ENCODE data around the gene DNAJA3.

DNAJA3 gene

DNA sequence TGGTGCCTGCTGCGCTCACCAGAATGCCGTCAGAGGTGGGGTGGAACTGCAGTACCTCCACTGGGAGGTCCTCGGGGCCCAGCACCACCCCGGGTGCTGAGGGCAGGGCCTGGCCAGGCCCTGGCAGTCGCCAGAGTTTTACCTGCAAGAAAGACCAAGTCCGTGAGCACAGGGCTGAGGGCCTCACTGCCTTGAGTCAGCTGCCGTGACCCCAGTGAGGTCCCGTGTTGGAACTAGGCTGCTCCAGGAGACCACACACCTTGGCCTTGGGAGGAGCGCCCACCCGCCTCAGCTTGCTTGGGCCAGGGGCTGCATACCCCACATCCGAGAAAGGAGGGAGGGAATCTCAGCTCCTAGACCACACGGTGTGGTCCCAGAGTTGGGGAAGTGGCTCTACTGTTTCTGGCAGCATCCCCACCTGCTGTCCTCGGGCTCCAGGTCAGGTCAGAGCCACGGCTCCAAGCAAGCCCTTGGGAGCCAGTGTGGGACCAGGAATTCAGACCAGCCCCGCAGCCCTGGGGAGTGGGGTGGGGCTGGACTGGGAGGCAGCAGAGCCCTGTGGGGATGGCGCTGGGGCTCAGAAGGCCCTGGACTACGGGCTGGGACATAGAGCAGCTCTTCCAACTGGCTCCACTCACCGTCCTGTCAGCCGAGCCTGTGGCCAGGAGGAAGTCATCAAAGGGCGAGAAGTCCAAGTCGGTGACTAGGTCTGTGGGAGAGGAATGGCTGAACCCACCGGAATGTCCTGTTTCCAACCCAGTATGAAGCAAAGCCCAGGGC is 17.9 kb upstream of the DNAJA3 start:
- no peak for DNase-seq

DNA sequence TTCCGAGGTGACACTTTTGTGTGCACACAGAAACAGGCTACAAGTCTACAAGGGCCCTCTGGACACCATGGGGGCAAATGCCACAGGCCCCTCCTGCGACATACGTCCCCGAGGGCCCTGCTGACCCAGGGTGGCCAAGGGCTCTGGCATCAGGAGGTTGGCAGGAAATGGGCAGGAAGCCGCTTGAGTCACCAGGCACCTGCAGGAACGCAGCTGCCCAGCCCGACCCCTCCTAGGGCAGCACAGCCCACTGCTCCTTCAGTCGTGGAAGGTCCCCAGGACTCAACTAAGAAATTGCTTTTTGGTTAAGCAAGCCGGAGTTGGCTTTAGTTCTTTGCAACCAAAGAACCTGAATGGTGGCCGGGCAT is 17.4 kb upstream of the DNAJA3 start:
- DNase-seq: no peak

DNA sequence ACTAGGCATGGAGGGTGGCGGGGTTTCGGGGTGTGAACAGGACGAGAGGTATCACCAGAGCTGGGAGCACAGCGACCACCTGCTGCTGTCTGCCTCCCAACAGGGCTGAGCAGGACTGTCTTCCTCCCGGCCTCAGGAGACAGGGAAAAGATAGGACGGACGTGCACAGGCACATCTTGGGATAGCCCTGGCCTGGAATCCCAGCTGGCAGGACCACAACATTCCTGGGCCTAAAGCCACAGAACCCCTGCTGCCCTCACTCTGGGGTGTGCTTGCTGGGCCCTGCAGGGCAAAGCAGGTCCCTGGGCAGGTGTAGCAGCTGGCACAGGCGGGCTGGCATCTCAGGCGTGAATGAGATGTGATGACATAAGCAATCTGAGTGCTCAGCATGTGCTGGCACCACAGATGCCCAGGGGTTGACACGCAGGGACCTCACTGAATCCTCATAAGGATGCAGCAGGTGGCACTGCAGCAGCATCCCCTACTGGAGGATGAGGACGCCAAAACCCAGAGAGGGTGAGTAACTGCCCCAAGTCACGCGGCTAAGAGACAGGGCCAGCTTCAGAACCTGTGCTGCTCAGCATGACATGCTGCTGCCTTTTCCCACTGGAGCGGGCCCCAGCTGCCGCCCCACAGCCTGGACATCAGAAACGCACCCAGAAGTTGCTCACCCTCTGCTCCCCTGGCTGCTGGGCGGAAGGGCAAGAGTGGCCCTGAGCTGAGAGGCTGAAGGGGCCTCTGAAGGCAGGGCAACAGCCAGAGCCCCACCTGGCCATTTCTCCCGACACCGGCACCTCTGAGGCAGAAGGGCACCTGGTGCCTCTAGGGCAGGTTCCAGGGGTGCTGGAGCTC is 16.4 kb upstream of the DNAJA3 start:
- DNase-seq: no peak

DNA sequence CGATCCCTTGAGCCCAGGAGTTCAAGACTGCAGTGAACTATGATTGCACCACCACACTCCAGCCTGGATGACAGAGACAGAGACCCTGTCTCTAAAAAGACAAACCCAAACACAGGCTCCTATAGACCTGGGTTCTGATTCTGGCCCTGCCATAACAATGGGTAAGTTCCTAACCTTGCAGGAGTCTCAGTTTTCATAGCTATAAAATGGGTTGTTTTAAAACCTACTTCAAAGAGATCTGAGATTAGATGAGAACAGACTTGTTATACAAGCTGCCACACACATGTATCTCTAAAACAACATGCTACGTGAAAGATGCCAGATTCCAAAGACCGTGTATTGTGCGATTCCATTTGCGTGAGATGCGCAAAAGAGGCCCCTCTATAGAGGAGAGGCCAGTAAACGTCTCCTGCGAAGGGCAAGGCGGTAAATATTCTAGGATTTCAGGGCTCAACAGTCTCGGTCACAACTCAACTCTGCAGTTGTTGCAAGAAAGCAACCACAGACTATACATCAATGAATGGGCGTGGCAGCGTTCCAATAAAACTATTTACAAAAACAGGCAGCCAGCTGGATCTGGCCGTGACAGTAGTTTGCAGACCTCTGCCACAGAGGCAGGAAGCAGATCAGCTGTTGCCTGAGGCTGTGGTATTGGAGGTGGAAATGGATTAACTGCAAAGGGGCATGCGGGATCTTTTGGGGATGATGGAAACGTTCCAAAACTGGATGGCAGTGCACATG is 15.2 kb upstream of the DNAJA3 start:
- DNase-seq: no peak

DNA sequence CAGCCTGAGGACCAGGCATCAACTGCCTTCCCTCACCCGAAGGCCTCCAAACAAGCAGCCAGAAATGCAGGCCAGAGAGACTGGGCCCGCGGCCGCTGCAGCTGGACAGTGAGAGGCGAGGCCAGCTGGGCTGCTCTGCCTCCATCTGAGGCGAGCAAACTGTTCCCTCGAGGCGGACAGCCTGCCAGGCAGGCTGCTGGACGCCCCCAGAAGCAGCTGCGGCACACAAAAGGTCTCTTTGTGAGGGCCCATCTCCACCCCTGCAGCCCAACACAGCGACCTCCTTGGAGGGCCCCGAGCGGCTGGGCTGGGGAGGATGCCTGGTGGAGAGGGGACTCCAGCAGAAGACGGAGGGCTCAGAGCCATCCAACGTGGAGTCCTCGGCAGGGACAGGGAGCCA is 14.0 kb upstream of the DNAJA3 start:
- DNase-seq: no peak

DNA sequence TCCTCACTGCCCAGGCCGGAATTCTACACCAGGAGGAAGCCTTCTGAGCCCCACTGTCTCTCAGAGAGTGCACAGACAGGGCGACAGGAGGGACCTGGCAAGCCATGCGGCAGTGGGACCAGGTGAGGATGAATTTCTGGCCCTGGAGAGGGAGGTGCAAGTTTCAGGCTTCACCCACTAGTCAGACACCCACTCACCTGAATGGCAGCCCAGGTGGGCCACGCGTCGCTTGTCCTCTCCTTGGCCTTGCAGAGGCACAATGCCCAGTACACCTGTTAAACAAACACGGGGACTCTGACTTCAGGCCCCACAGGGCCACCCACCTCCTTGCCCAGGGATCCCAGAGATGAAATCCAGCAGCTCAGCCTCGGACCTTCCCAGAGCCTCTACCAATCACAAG is 13.5 kb upstream of the DNAJA3 start:
- DNase-seq: no peak

DNA sequence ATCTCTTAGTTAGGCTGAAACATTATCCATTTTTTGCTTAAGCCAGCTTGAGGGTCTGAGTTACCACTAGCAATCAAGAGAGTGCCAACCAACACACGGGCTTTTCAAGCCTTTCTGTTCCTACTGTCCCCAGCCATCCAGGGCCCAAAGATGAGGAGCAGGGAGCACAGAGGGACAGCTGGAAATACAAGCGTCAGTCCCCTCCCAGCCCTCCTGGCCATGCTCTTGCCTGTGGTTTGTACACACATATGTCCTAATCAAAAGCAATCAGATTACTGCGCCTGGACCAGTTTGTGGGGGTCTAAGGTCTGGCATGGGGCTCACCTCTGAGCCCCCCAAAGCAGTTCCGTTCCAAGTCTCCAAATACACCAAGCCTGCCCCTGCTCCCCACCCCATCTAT is 12.8 kb upstream of the DNAJA3 start:
- DNase-seq: no peak

DNA sequence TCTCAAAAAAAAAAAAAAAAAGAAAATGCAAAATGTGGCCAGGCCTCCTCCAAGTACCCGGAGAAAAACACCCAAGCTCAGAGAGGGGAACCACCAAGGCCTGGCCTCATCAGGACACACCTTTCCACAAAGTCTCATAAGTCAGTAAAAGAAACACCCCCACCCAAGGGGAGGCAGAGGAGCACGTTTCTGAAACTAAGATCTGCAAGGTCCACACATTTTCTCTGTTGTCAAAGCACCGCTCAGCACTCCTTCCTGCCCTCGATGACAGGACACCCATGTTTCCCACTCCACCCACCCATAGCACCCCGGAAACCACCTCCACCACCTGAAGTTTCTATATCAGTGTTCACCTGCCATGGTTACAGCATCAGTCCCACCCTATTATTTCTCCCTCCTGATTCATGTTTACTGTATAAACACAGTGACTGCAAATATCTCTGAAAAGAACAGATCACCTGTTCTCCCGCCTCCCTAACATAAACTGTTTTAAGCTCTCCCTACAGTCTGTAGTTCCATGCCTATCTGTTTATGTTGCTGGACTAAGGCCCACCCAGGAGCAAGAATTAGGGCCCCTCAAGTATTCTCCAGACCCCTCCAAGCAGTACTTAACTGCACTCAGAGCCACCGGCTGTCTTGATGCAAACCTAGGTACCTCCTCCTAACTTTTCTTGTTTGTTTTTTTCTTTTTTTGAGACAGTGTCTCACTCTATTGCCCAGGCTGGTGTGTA is 11.3 kb upstream of the DNAJA3 start:
- no peak for DNase-seq

DNA sequence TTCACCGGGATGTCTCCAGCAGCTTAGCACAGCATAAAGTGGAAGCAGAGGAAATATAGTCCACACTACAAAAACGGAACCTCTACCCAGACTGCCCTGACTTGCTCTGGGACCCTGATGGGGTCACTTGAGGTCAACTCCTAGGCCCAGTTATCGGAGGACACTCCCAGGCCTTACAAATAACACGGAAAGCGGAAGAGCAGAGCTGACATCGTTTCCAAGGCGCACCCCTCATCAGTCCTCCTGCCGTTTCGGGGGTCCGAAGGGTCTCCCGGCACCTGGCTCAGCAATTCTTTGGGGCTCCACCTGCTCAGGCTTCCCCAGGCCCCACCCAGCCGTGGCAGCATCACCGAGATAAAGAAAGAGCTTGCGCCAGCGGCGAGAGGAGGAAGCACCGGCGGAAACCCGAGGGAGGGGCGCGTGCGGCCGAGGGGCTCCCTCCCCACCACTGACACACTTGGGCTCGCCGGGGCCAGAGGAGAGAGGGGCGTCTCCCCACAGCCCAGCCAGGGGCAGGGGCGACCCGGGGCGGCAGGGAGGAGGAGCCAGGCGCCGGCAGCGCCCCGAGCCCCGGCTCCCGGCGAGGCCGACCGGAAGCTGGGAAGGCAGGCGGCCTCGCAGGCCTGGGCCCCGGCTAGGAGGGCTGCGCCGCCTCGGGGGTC is 10.0 kb upstream of the DNAJA3 start:
- DNase-seq: peak; percentile 86 to 91 (median 89)

DNA sequence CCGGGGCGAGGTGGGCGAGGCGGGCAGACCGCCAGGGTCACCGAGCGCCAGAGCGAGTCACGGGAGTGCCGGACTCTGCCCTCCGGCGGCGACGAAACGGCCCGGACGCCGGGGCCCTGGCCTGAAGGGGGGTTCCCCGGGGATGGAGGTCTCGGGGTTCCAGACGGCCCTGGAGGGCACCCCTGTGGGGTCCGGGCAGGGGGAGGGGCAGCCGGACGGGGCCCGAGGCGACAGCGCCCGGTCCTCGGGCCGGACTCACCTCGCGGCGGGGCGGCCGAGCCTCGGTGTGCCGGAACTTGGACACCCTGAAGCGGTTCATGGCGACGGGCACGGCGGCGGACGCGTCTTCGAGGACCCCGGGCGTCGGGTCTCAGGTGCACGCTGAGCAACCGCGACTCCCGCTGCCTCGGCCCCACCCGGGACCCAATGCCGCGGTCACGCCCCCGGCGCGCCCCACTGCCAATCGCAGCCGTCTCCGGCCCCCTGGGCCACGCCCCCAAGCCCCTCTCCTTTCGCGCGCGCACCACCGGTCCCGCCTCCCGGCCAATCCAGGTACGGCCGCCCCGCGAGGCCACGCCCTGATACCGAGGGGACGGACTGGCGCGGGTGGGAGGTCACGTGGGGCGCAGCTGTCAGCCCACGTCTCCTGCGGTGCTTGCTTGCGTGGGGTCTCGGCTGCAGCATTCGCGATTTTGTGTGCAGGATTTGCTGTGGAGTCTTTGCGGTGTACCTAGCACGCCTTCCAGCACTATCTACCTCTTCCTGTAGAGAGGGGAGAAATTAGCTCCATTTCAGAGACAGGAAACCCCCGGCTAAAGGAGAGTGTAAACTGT is 9.3 kb upstream of the DNAJA3 start, which contains the start of gene CORO7:
Gene CORO7 (minus strand): TSS at position 397 of the 833 bp plus-strand sequence. CDS start 78 bp downstream, at position 319.
- DNase-seq: peak; percentile 95 to 99 (median 98)

DNA sequence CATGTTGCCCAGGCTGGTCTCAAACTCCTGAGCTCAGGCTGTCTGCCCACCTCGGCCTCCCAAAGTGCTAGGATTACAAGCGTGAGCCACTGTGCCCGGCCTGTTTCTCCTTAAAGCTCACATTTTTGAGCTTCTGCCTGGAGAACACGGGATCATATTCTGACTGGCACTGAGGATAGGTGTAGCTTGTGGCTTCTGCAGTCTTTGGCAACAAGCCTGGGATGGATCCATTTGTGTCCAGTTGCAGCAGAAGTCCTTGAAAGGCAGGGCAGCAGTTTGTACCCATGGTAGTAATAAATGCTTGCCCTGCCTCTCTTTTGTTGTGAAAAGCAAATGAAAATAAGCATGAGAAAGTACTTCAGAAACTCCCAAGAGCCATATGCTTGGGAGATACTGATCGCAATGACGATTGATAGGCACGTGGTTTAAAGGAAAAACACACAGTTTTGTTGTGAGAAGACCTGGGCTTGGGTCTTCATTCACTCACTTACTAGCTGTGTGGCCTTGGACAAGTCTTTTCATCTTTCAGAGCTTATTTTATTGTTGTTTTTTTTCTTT is 6.2 kb upstream of the DNAJA3 start:
- DNase-seq: no peak

DNA sequence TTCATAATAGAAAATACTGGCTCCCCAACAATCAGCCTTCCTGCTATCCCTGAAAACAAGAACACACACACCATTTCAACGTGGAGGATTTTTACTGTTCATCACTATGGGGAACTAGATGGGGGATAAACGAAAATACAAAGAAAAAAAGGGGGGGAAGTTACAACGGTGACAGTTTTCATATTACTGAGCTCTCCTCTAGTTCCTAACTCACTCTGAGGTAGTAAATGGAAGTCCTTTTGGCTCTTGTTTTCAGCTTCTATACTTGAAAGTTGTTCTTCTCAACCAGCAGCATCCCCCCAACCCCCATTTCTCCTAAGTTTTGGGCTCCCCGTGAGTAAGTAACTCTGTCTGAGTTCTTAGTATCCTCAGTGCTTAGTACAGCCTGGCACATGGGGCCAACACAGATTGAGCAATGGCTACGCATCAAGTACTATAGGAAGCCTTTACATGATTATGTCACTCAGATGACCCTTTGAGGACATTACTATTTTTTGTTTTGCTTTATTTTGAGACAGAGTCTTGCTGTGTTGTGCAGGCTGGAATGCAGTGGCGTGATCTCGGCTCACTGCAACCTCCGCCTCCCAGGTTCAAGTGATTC is 5.1 kb upstream of the DNAJA3 start:
- peak; percentile 35 to 69 (median 36) for DNase-seq

DNA sequence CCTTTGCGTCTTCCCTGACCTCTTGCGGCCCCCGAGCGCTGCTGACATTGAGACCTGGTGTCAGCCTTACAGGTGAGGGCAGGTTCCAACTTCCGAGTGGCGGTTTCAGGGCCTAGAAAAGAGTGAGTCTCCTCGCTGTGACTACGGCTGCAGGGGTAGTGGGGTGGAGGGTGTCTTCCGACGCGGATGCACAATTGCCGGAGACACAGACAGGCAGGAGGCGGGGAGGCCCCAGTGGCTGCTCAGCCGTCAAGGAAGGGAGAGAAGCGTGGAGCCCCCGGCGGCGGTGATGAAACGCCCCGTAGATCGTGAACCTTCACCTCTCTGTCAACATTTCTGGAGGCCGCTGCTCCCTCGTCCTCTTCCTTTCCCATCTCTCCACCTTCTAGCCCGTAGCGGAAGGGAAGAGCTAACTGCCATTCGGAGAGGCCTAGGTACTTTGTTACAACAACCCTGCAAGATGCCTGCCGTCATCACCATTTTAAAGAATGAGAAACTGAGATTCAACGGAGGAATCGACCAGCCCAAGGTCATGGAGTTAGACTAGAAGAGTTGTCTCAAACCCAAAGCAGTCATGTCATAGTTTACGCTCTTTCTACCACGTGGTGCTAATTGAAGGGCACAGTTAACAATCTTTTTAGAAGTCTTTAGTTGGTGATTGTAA is 485 bp downstream of the DNAJA3 start:
- peak in 2 of 3 donors; percentile 12 to 43 for DNase-seq

DNA sequence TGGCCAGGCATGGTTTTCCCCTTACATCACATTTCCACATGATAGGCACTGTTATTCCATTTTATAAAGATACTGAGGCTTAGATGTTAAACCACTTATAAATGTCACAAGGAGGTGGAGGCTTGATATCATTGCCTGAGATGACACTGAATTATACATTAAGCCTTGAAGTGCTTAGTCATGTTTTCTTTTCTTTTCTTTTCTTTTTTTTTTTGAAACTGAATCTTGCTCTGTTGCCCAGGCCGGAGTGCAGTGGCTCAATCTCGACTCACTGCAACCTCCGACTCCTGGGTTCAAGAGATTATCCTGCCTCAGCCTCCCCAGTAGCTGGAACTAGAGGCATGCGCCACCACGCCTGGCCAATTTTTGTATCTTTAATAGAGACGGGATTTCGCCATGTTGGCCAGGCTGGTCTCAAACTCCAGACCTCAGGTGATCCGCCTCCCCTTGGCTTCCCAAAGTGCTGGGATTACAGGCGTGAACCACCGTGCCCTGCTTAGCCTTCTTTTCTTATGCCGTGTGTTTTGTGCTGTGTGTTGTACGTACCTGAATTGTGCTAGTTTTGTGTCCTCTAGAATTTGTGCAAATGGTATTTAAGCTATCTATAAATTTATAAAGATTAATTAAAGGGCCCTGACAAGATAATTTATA is 1.2 kb downstream of the DNAJA3 start:
- DNase-seq: no peak

DNA sequence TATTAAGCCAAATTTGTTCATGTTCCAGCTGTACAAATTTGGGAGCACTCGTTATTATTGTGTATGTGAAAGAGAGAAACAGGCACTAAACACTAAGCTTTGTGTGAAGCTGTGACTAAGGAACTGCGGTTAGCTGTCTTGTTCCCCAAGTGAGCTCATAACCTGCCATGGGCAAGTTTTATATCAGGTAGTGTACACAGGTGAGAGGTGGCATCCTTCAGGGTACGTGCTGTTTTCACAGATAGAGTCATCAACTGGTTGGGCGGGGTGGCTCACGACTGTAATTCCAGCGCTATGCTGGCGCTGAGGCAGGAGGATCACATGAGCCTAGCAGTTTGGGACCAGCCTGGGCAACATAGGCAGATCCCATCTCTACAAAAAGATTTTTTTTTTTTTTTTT is 2.8 kb downstream of the DNAJA3 start:
- DNase-seq: no peak

DNA sequence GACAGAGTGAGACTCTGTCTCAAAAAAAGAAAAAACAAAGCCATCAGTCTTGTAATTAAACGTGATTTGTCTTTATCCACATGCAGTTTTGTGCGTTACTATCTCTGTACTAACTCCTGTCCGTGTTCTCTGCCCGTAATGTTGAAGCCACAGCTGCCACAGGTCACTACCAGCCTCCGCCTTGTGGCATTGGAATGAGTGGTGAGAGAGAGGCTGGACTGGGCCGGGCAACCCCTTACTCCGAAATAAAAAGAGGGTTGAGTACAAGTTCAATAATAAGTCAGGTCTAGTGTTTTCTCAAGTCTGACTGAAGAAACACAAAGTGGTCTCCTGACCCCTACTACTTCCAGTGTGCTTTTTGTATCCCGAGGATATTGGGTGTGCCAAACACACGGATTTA is 5.4 kb downstream of the DNAJA3 start:
- peak in 1 of 3 donors; percentile 12 for DNase-seq

DNA sequence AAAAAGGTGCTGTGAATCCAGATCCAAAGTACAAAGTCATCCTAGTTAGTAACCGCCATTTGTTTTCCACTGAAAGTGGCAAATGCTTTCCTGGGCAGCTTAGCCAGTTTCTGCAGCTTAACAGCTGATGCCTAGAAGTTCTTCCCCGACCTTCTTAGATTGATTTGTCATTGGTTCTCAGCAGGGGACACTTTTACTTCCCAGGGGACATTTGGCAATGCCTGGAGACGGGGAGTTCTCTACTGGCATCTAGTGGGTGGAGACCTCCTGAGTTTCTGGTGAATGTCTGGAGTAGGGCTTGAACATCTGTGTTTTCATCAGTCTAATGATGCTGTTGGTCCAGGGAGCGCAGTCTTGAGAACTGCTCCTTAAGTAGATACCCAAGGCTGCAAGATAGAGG is 7.6 kb downstream of the DNAJA3 start:
- no peak for DNase-seq

DNA sequence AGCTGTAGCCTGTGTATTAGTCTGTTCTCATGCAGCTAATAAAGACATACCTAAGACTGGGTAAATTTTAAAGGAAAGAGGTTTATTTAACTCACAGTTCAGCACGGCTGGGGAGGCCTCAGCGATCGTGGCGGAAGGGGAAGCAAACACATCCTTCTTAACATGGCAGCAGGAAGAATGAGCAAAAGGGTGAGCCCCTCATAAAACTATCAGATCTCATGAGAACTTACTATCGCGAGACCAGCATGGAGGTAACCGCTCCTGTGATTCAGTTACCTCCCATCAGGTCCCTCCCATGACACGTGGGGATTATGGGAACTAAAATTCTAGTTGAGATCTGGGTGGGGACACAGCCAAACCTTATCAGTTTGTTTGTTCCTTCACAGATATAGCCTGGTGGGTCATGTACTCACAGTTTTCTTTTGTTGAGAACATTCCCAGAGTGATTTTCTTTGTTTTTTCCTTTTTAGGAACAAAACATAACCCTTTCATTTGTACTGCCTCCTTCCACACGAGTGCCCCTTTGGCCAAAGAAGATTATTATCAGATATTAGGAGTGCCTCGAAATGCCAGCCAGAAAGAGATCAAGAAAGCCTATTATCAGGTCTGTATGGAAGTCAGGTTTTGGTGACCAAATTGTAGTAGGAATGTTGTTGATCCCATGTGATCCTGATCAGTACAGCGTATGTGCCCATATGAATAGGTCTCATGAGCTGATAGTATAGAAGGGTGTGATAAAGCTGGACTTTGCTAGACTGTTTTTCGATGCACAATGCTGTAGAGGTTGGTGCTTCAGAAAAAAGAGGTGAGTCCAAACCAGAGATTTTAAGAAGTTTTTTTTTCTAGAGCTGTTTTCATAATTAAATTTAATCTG is 8.5 kb downstream of the DNAJA3 start:
- peak in 1 of 3 donors; percentile 13 for DNase-seq

Measured in suppressor macrophage treated with lipopolysaccharide for 1 hour (primary cell).